Choroid plexus epithelial cell (primary cell): ENCODE data around the gene WIPI1.

Experiments used
- DNase-seq: peaks from one replicate; pipeline ENCODE4 v3.0.0-alpha.2; 2010; ENCODE audit warnings: low read depth
- H3K4me3 ChIP-seq: 2 replicates; pipeline ENCODE4 v1.5.1; 2011; ENCODE audit warnings: low read depth, mild to moderate bottlenecking, control low read depth, low read length, moderate library complexity
- CTCF ChIP-seq: conservative IDR thresholded peaks from 2 replicates; pipeline ENCODE4 v1.5.1; 2011; ENCODE audit warnings: low read depth, mild to moderate bottlenecking, control low read depth, inconsistent platforms, low read length, moderate library complexity

WIPI1 gene

GRCh38 chr17:68455901-68456338 is 1.4 kb downstream of the WIPI1 start:
- no peak for TF ChIP-seq CTCF
- peak; percentile 95 for DNase-seq

GRCh38 chr17:68453991-68454665 is 3.2 kb downstream of the WIPI1 start:
- H3K4me3 ChIP-seq = no peak overlapping the region
- TF ChIP-seq CTCF = no peak
- DNase-seq = no peak

More at GRCh38 chr17:68455901-68456338, 1.4 kb downstream of the WIPI1 start:
- peak overlapping the region; percentile 89 for H3K4me3 ChIP-seq

- DNase-seq = no peak
- TF ChIP-seq CTCF = no peak
- H3K4me3 ChIP-seq = no peak overlapping the region
Measured at GRCh38 chr17:68452724-68453290, 4.5 kb downstream of the WIPI1 start.

- no peak for DNase-seq
- H3K4me3 ChIP-seq = no peak overlapping the region
- no peak for TF ChIP-seq CTCF
Measured at GRCh38 chr17:68451670-68452354, 5.5 kb downstream of the WIPI1 start.

GRCh38 chr17:68450801-68451200 is 6.5 kb downstream of the WIPI1 start:
- DNase-seq = no peak
- no peak for TF ChIP-seq CTCF
- no peak overlapping the region for H3K4me3 ChIP-seq

- no peak for DNase-seq
- TF ChIP-seq CTCF = no peak
- H3K4me3 ChIP-seq = no peak overlapping the region
Measured at GRCh38 chr17:68450391-68450790, 6.9 kb downstream of the WIPI1 start.
